GM19324 (cell line): Measurements from ENCODE around the gene BTBD2.
"Not testable (repeated sequence)": the region's sequence is repeated elsewhere in the genome, so short reads cannot be mapped to it uniquely, and the experiment has no call there.

ENCODE experiments used
- ATAC-seq: cut with Tn5 transposase; IDR thresholded peaks from one replicate; pipeline ENCODE4 v1.9.1; 2021; ENCODE audit warnings: mild to moderate bottlenecking, moderate library complexity; ENCODE audit not compliant: unreplicated experiment, low FRiP score

The BTBD2 gene

GRCh38 chr19:2016041-2016807 is 710 bp upstream of the BTBD2 start:
- ATAC-seq: no peak

- peak; percentile 17 for ATAC-seq
Measured at GRCh38 chr19:2014731-2015607, 545 bp downstream of the BTBD2 start.

- no peak for ATAC-seq
Measured at GRCh38 chr19:2014131-2014571, 1.4 kb downstream of the BTBD2 start.

GRCh38 chr19:2013683-2013961 is 1.9 kb downstream of the BTBD2 start:
- no peak for ATAC-seq

GRCh38 chr19:2012941-2013682 is 2.4 kb downstream of the BTBD2 start:
- no peak for ATAC-seq

GRCh38 chr19:2011169-2011568 is 4.3 kb downstream of the BTBD2 start:
- no peak for ATAC-seq

GRCh38 chr19:2010135-2010668 is 5.3 kb downstream of the BTBD2 start:
- no peak for ATAC-seq

- ATAC-seq: no peak
Measured at GRCh38 chr19:2003874-2004273, 11.6 kb downstream of the BTBD2 start.

- ATAC-seq: no peak
Measured at GRCh38 chr19:1999856-2000515, 15.5 kb downstream of the BTBD2 start.

GRCh38 chr19:1998712-1999708 is 16.5 kb downstream of the BTBD2 start:
- no peak for ATAC-seq

GRCh38 chr19:1997353-1998233 is 17.9 kb downstream of the BTBD2 start:
- no peak for ATAC-seq

GRCh38 chr19:1992759-1993260 is 22.7 kb downstream of the BTBD2 start:
- no peak for ATAC-seq

GRCh38 chr19:1991018-1991913 is 24.2 kb downstream of the BTBD2 start:
- no peak for ATAC-seq

GRCh38 chr19:1990230-1991017 is 25.1 kb downstream of the BTBD2 start:
- ATAC-seq: no peak

- no peak for ATAC-seq
Measured at GRCh38 chr19:1989513-1990229, 25.8 kb downstream of the BTBD2 start.

- ATAC-seq: not testable (repeated sequence)
Measured at GRCh38 chr19:1988464-1988863, 27.1 kb downstream of the BTBD2 start.
